K562 (cell line): Measurements from ENCODE around the gene TNFAIP6. TPM values are rescaled to one million over a fixed set of nuclear protein-coding genes. Genes with fewer than 3 reads are reported as not detected.

Experiments
- ARNT ChIP-seq, 2 experiments: fragments of 450-650 bp; IDR thresholded peaks; 2 replicates each; pipeline ENCODE4 v1.6.1; 2016; ENCODE audit warnings: mild to moderate bottlenecking in 1 of 2
- ASH1L ChIP-seq: fragments of 450-650 bp; IDR thresholded peaks from 2 replicates; pipeline ENCODE4 v1.6.1; 2018; ENCODE audit warnings: borderline replicate concordance, mild to moderate bottlenecking, low read depth; ENCODE audit not compliant: partially characterized antibody
- CAMTA2 ChIP-seq: fragments of 250-450 bp; sonication (Bioruptor Pico); conservative IDR thresholded peaks from 2 replicates; pipeline ENCODE4 v1.5.1; 2022
- CC2D1A ChIP-seq: fragments of 450-650 bp; IDR thresholded peaks from 2 replicates; pipeline ENCODE4 v1.6.1; 2017; ENCODE audit warnings: mild to moderate bottlenecking
- CHD4 ChIP-seq: fragments of 200-600 bp; sonication (generic); IDR thresholded peaks from 3 replicates; pipeline ENCODE4 v1.6.1; 2012; ENCODE audit warnings: low read depth, mild to moderate bottlenecking, mixed read lengths, low read length, inconsistent platforms; ENCODE audit not compliant: insufficient read depth, insufficient replicate concordance, poor library complexity, severe bottlenecking
- EGR1 ChIP-seq: fragments of 450-650 bp; conservative IDR thresholded peaks from 2 replicates; pipeline ENCODE4 v1.6.1; 2017; ENCODE audit warnings: mild to moderate bottlenecking
- FOXP1 ChIP-seq: sonication (generic); formaldehyde crosslinking; IDR thresholded peaks from 2 replicates; pipeline ENCODE4 v1.8.0; 2022; ENCODE audit warnings: mild to moderate bottlenecking, missing genetic modification reagents
- GTF2E2 ChIP-seq: fragments of 200-800 bp; sonication (Bioruptor generic); IDR thresholded peaks from 2 replicates; pipeline ENCODE4 v1.6.1; 2016; ENCODE audit warnings: missing genetic modification characterization, missing compliant biosample characterization
- GTF3C2 ChIP-seq: IDR thresholded peaks from 3 replicates; pipeline ENCODE4 v1.6.1; 2011; ENCODE audit warnings: borderline replicate concordance, mild to moderate bottlenecking, moderate library complexity; ENCODE audit not compliant: insufficient read length; ENCODE audit errors: extremely low read depth
- HCFC1 ChIP-seq: IDR thresholded peaks from 2 replicates; pipeline ENCODE4 v1.6.1; 2012; ENCODE audit warnings: low read depth, low read length, improper control_type of control experiment
- HDGF ChIP-seq: fragments of 450-650 bp; IDR thresholded peaks from 2 replicates; pipeline ENCODE4 v1.6.1; 2016
- JUN ChIP-seq, 2 experiments: sonication (generic) in 1 of 2; formaldehyde crosslinking in 1 of 2; IDR thresholded peaks; 2 replicates each; pipeline versions ENCODE4 v1.6.1 to v1.8.0; 2012 to 2022; ENCODE audit warnings: borderline replicate concordance in 2 of 2, mild to moderate bottlenecking in 2 of 2, improper control_type of control experiment in 1 of 2, low read depth in 1 of 2, low read length in 1 of 2, missing genetic modification reagents in 1 of 2
- LARP7 ChIP-seq: fragments of 450-650 bp; IDR thresholded peaks from 2 replicates; pipeline ENCODE4 v1.6.1; 2016
- PHB2 ChIP-seq: fragments of 450-650 bp; IDR thresholded peaks from 2 replicates; pipeline ENCODE4 v1.6.1; 2017; ENCODE audit warnings: low read depth
- SIX5 ChIP-seq, 2 experiments: IDR thresholded peaks; 2 replicates each; pipeline ENCODE4 v1.6.1; 2011; ENCODE audit warnings: low read length in 2 of 2, borderline replicate concordance in 1 of 2, low read depth in 1 of 2, mild to moderate bottlenecking in 1 of 2, moderate library complexity in 1 of 2; ENCODE audit not compliant: insufficient read depth in 1 of 2
- THRAP3 ChIP-seq: fragments of 450-650 bp; IDR thresholded peaks from 2 replicates; pipeline ENCODE4 v1.6.1; 2016; ENCODE audit warnings: mild to moderate bottlenecking, inconsistent platforms, borderline replicate concordance
- TRIM24 ChIP-seq, 2 experiments: fragments of 450-650 bp; IDR thresholded peaks; 2 replicates each; pipeline ENCODE4 v1.6.1; 2016
- ZNF830 ChIP-seq: fragments of 250-450 bp; sonication (Bioruptor Pico); IDR thresholded peaks from 2 replicates; pipeline ENCODE4 v1.5.0; 2021; ENCODE audit warnings: mild to moderate bottlenecking
- polyA plus RNA-seq, 8 experiments: library from polyadenylated mRNA; depleted of rRNA in 4 of 8; stranded (reverse) in 5 of 8; unstranded in 3 of 8; fragments of >200 nt; fragmentation: Nextera tagmentation in 2 of 8; fragmentation: Illumina TruSeq in 1 of 8; extraction: Ambion mirVana in 2 of 8; extraction: Trizol in 1 of 8; gene quantifications; 2 replicates each; pipeline versions ENCODE4 v1.2.1 to v1.2.3, GENCODE V29; 2011 to 2014; ENCODE audit warnings: inconsistent platforms in 1 of 8, missing spikeins in 1 of 8
- total RNA-seq, 7 experiments: library from RNA; depleted of rRNA in 6 of 7; stranded (reverse); fragments of >200 nt in 6 of 7; fragmentation: Illumina TruSeq in 2 of 7; extraction: Trizol in 2 of 7; gene quantifications; 2 replicates each; pipeline versions ENCODE4 v1.2.1 to v1.2.3, GENCODE V29; 2011 to 2021; ENCODE audit warnings: low replicate concordance in 1 of 7

Gene TNFAIP6
- total and polyA plus RNA-seq, 9 of the 15 experiments (the other 6 are each of a cell fraction or from before 2014, with no cell fraction given): 0.07 to 0.28 (median 0.08) TPM; not detected in 6

DNA sequence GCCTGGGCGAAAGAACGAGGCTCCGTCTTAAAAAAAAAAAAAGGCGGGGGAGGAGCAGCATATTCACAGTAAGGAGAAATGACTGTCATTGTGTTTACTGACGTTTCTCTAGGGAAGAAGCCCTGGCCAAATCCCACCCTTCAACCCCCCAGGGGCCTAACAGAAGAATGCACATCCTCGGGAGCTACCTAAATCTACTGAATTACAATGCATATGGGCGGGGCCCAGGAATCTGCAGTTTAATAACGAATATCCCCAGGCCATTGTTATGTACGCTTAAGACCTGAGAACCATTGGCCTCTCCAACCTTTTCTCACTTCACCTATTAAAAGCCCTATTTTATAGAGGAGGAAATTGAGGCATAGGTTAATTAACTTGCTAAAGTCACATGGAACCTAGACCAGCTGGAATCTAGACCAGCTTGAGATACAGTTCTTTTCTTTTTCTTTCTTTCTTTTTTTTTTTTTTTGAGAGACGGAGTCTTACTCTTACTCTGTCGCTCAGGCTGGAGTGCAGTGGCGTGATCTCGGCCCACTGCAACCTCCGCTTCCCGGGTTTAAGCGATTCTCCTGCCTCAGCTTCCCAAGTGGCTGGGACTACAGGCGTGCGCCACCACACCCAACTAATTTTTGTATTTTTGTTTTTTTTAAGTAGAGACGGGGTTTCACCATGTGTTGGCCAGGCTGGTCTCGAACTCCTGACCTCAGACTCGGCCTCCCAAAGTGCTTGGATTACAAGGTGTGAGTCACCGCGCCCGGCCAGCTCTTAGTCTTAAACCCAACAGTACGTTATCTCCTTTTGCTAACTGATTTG lies 51.6 kb downstream of the TNFAIP6 start (continued):
- TF ChIP-seq GTF3C2 (peak; percentile 69), THRAP3 (peak; percentile 76; the same call in 1 of the 2 replicates), SIX5 (IDR thresholded peaks at IDR 0.05; ENCODE audit: borderline replicate concordance in 1 of 2, insufficient read depth in 1 of 2, low read depth in 1 of 2, low read length in 2 of 2) (no peak), ZNF830 (CRISPR knock-in tag) (peak; percentile 44; the same call in 1 of the 2 replicates), CHD4 (peak; percentile 96), GTF2E2 (tag) (0 out of 2 replicates have a peak, but pooled peaks have one; percentile 32), CAMTA2 (CRISPR knock-in tag) (no peak), HDGF (peak; percentile 85; the same call in 1 of the 2 replicates), HCFC1 (no peak), FOXP1 (CRISPR knock-in tag) (no peak), PHB2 (0 out of 2 replicates have a peak, but pooled peaks have one; percentile 45), TRIM24 (IDR thresholded peaks at IDR 0.05) (0 out of 4 replicates have a peak, but pooled peaks of 1 of the 2 experiments have one; percentile 14), ARNT (IDR thresholded peaks at IDR 0.05) (peak; percentile 87 to 88), JUN (IDR thresholded peaks at IDR 0.05; ENCODE audit: borderline replicate concordance, low read depth, low read length) (no peak), JUN (CRISPR knock-in tag; IDR thresholded peaks at IDR 0.05; ENCODE audit: borderline replicate concordance) (no peak), EGR1 (no peak), CC2D1A (peak; percentile 87; the same call in 1 of the 2 replicates), LARP7 (peak; percentile 64; the same call in 1 of the 2 replicates), ASH1L (peak; percentile 62)
